Calu3 (cell line): ENCODE data around the gene ZNF417. TPM values are rescaled to one million over a fixed set of nuclear protein-coding genes. Genes with fewer than 3 reads are reported as not detected.

Experiments used
- BruUV-seq: library from RNA; stranded (reverse); fragments of 400-500 nt; replicated peaks from 2 replicates; lab custom pipeline; 2021; lab: Mats Ljungman, UMichigan
- CTCF ChIA-PET: fragments of 300-600 bp; sonication (Branson Sonifier 250); formaldehyde crosslinking; loops from one replicate; lab custom pipeline; 2022; ENCODE audit warnings: antibody characterized with exemption; lab: Charles Lee
- DNase-seq: peaks from one replicate; pipeline ENCODE4 v3.0.0; 2022
- H3K27ac Mint-ChIP-seq: one replicate; pipeline ENCODE4 v1.8.0; 2022; ENCODE audit warnings: mixed read lengths; ENCODE audit not compliant: unreplicated experiment
- H3K27me3 Mint-ChIP-seq: one replicate; pipeline ENCODE4 v1.8.0; 2022; ENCODE audit warnings: mixed read lengths; ENCODE audit not compliant: unreplicated experiment
- H3K36me3 Mint-ChIP-seq: one replicate; pipeline ENCODE4 v1.8.0; 2022; ENCODE audit warnings: mild to moderate bottlenecking, moderate library complexity, mixed read lengths; ENCODE audit not compliant: insufficient read depth, unreplicated experiment
- H3K4me1 Mint-ChIP-seq: one replicate; pipeline ENCODE4 v1.8.0; 2022; ENCODE audit warnings: mild to moderate bottlenecking, low read depth, mixed read lengths; ENCODE audit not compliant: unreplicated experiment
- H3K4me3 Mint-ChIP-seq: one replicate; pipeline ENCODE4 v1.8.0; 2022; ENCODE audit warnings: mild to moderate bottlenecking, low read depth, moderate library complexity, mixed read lengths; ENCODE audit not compliant: unreplicated experiment
- H3K9me3 Mint-ChIP-seq: one replicate; pipeline ENCODE4 v1.8.0; 2022; ENCODE audit warnings: low read depth, mixed read lengths; ENCODE audit not compliant: unreplicated experiment
- CTCF ChIP-seq: fragments of 200-600 bp; IDR thresholded peaks from one replicate; pipeline ENCODE4 v1.8.0; 2022; ENCODE audit warnings: antibody characterized with exemption; ENCODE audit not compliant: unreplicated experiment
- intact Hi-C: fragments of 100-400 bp; cut with micrococcal nuclease; formaldehyde crosslinking; loops from one replicate; pipeline ENCODE4 v1.10.0; 2022; ENCODE audit not compliant: unreplicated experiment
- total RNA-seq: library from RNA; stranded (reverse); gene quantifications from 2 replicates; pipeline ENCODE4 v1.2.3, GENCODE V29; 2022

Gene ZNF417
- total RNA-seq, 1 experiment from 2014 or later, result 17.2 TPM

- H3K4me1 Mint-ChIP-seq, result peaks cover 9% of the 10 kb centered on the region
- no TSS peak for BruUV-seq
- no peak for DNase-seq
- TF ChIP-seq CTCF, result no peak
- CTCF ChIA-PET, result no interaction called here
- intact Hi-C loops, result no loop called here
- H3K4me3 Mint-ChIP-seq, result no peak overlapping the region
- peaks cover 18% of the 10 kb centered on the region for H3K9me3 Mint-ChIP-seq
- no peaks in the 10 kb centered on the region for H3K27me3 Mint-ChIP-seq
- H3K27ac Mint-ChIP-seq, result no peak overlapping the region
- peaks cover 13% of the 10 kb centered on the region for H3K36me3 Mint-ChIP-seq
These were observed 33.3 kb upstream of the ZNF417 start for GRCh38 chr19:57949702-57950101.

GRCh38 chr19:57949296-57949695 is 32.9 kb upstream of the ZNF417 start:
- Mint-ChIP-seq H3K4me1 (peaks cover 9% of the 10 kb centered on the region), H3K36me3 (peaks cover 13% of the 10 kb centered on the region), H3K27ac (no peak overlapping the region), H3K27me3 (no peaks in the 10 kb centered on the region), H3K4me3 (no peak overlapping the region), H3K9me3 (peaks cover 15% of the 10 kb centered on the region)
- DNase-seq, result no peak
- CTCF ChIA-PET, result no interaction called here
- TF ChIP-seq CTCF, result no peak
- BruUV-seq, result no TSS peak
- intact Hi-C loops, result no loop called here

GRCh38 chr19:57947419-57948134 is 31.2 kb upstream of the ZNF417 start, which contains the start of gene ZNF256:
Gene ZNF256, minus strand, starts transcription at chr19:57947706. Its CDS starts 232 bp downstream, at chr19:57947474.
- H3K4me3 Mint-ChIP-seq, result peak within 1 kb of the TSS; percentile 83
- DNase-seq, result peak; percentile 93
- peaks cover 9% of the 10 kb centered on the region for H3K4me1 Mint-ChIP-seq
- BruUV-seq, result no TSS peak
- H3K27me3 Mint-ChIP-seq, result no peaks in the 10 kb centered on the region
- H3K9me3 Mint-ChIP-seq, result peaks cover 24% of the 10 kb centered on the region
- H3K36me3 Mint-ChIP-seq, result peaks cover 18% of the 10 kb centered on the region
- peak within 1 kb of the TSS; percentile 87 for H3K27ac Mint-ChIP-seq
- peak; percentile 46 for TF ChIP-seq CTCF
- CTCF ChIA-PET, result no interaction called here
- intact Hi-C loops, result no loop called here

- no peak for TF ChIP-seq CTCF
- Mint-ChIP-seq H3K4me3 (peak overlapping the region; percentile 83), H3K27ac (peak overlapping the region; percentile 87), H3K9me3 (peaks cover 28% of the 10 kb centered on the region), H3K27me3 (no peaks in the 10 kb centered on the region), H3K36me3 (peaks cover 18% of the 10 kb centered on the region), H3K4me1 (peaks cover 9% of the 10 kb centered on the region)
- CTCF ChIA-PET, result no interaction called here
- intact Hi-C loops, result no loop called here
- DNase-seq, result no peak
- no TSS peak for BruUV-seq
These were observed 30.7 kb upstream of the ZNF417 start for GRCh38 chr19:57947088-57947418.
